SK-N-SH (cell line): ENCODE measurements around the gene ZDHHC11. TPM values are rescaled to one million over a fixed set of nuclear protein-coding genes. Genes with fewer than 3 reads are reported as not detected.
"Not testable (repeated sequence)": the region's sequence is repeated elsewhere in the genome, so short reads cannot be mapped to it uniquely, and the experiment has no call there.

Source experiments
- CTCF ChIA-PET: fragments of 300-600, 350-600 bp; formaldehyde crosslinking; extraction: SDS; loops from one replicate; lab custom pipeline; 2021; lab: Yijun Ruan, JAX
- POLR2A ChIA-PET: fragments of 350-600 bp; sonication (Branson Sonifier 250); formaldehyde crosslinking; extraction: SDS; loops from one replicate; lab custom pipeline; 2020; ENCODE audit warnings: antibody characterized with exemption, inconsistent platforms; lab: Yijun Ruan, JAX
- DNase-seq: peaks from one replicate; pipeline ENCODE4 v3.0.0; 2012
- H2AFZ ChIP-seq: fragments of 200-600 bp; sonication (generic); 2 replicates; pipeline ENCODE4 v1.8.1; 2016; ENCODE audit warnings: antibody characterized with exemption, mild to moderate bottlenecking, low read depth
- H3F3A ChIP-seq: fragments of 200-600 bp; sonication (generic); replicated peaks from 2 replicates; pipeline ENCODE3; 2016; ENCODE audit warnings: antibody characterized with exemption, mild to moderate bottlenecking; ENCODE audit not compliant: insufficient read depth
- H3K27ac ChIP-seq, 2 experiments: fragments of 200-500 bp in 1 of 2; fragments of 200-600 bp in 1 of 2; sonication (Bioruptor generic) in 1 of 2; sonication (generic), shearing (Covaris generic) in 1 of 2; 2 replicates each; pipeline versions ENCODE4 v1.5.1 to v1.6.1; 2014 to 2016; ENCODE audit warnings: low read depth in 2 of 2, inconsistent platforms in 1 of 2, low read length in 1 of 2, mild to moderate bottlenecking in 1 of 2, mixed read lengths in 1 of 2
- H3K27me3 ChIP-seq: fragments of 200-600 bp; sonication (generic), shearing (Covaris generic); 2 replicates; pipeline ENCODE4 v1.6.1; 2016; ENCODE audit warnings: mixed run types; ENCODE audit not compliant: insufficient read depth
- H3K36me3 ChIP-seq, 2 experiments: fragments of 200-500 bp in 1 of 2; fragments of 200-600 bp in 1 of 2; sonication (Bioruptor generic) in 1 of 2; sonication (generic) in 1 of 2; replicated peaks in 1 of 2; 2 replicates each; pipeline versions ENCODE3 to v1.5.1; 2014 to 2016; ENCODE audit warnings: low read length in 1 of 2, mild to moderate bottlenecking in 1 of 2; ENCODE audit not compliant: insufficient read depth in 2 of 2, control insufficient read depth in 1 of 2
- H3K4me1 ChIP-seq, 2 experiments: fragments of 200-500 bp in 1 of 2; fragments of 200-600 bp in 1 of 2; sonication (Bioruptor generic) in 1 of 2; sonication (generic), shearing (Covaris generic) in 1 of 2; 2 replicates each; pipeline versions ENCODE4 v1.5.1 to v1.6.1; 2014 to 2016; ENCODE audit warnings: low read depth in 1 of 2, low read length in 1 of 2, mixed run types in 1 of 2; ENCODE audit not compliant: insufficient read depth in 2 of 2, control insufficient read depth in 1 of 2
- H3K4me2 ChIP-seq: fragments of 200-600 bp; sonication (generic), shearing (Covaris generic); 2 replicates; pipeline ENCODE4 v1.6.1; 2017; ENCODE audit warnings: mixed run types
- H3K4me3 ChIP-seq, 2 experiments: fragments of 200-500 bp in 1 of 2; fragments of 200-600 bp in 1 of 2; sonication (Bioruptor generic) in 1 of 2; sonication (generic), shearing (Covaris generic) in 1 of 2; 2 replicates each; pipeline versions ENCODE4 v1.5.1 to v1.8.1; 2014 to 2016; ENCODE audit warnings: low read depth in 2 of 2, inconsistent platforms in 1 of 2, low read length in 1 of 2, mild to moderate bottlenecking in 1 of 2, mixed read lengths in 1 of 2, moderate library complexity in 1 of 2
- H3K79me2 ChIP-seq: fragments of 200-600 bp; sonication (generic); 2 replicates; pipeline ENCODE4 v1.8.1; 2017; ENCODE audit warnings: mild to moderate bottlenecking; ENCODE audit not compliant: insufficient read depth
- H3K9ac ChIP-seq: fragments of 200-600 bp; sonication (generic); 2 replicates; pipeline ENCODE4 v1.6.1; 2017; ENCODE audit warnings: mixed run types
- H3K9me2 ChIP-seq: fragments of 200-600 bp; sonication (generic); 2 replicates; pipeline ENCODE4 v1.6.1; 2017; ENCODE audit warnings: mixed run types
- H3K9me3 ChIP-seq: fragments of 200-600 bp; sonication (generic); 2 replicates; pipeline ENCODE4 v1.6.1; 2017; ENCODE audit warnings: mixed run types, mild to moderate bottlenecking, moderate library complexity
- H4K20me1 ChIP-seq: fragments of 200-600 bp; sonication (generic); 2 replicates; pipeline ENCODE4 v1.6.1; 2017; ENCODE audit warnings: mild to moderate bottlenecking, mixed run types; ENCODE audit not compliant: insufficient read depth
- CHD2 ChIP-seq: fragments of 150-350 bp; IDR thresholded peaks from 2 replicates; pipeline ENCODE4 v1.6.1; 2018; ENCODE audit warnings: low read length; ENCODE audit not compliant: partially characterized antibody
- ELF1 ChIP-seq: IDR thresholded peaks from 2 replicates; pipeline ENCODE4 v1.4.0; 2012
- EZH2phosphoT487 ChIP-seq: fragments of 200-600 bp; sonication (generic); IDR thresholded peaks from 2 replicates; pipeline ENCODE4 v1.6.1; 2017; ENCODE audit warnings: low read depth, mixed run types, mild to moderate bottlenecking, antibody characterized with exemption, moderate library complexity, borderline replicate concordance
- FOXJ3 ChIP-seq: sonication (generic); formaldehyde crosslinking; IDR thresholded peaks from 2 replicates; pipeline ENCODE4 v1.5.1; 2020; ENCODE audit warnings: mild to moderate bottlenecking, missing genetic modification reagents
- MEF2A ChIP-seq: IDR thresholded peaks from 2 replicates; pipeline ENCODE4 v1.4.0; 2012; ENCODE audit warnings: low read depth, borderline replicate concordance
- TAF1 ChIP-seq: IDR thresholded peaks from 2 replicates; pipeline ENCODE4 v1.6.1; 2012; ENCODE audit warnings: low read depth, mild to moderate bottlenecking, low read length, moderate library complexity, borderline replicate concordance
- TCF12 ChIP-seq: IDR thresholded peaks from 2 replicates; pipeline ENCODE4 v1.4.0; 2012
- TEAD4 ChIP-seq: IDR thresholded peaks from 2 replicates; pipeline ENCODE4 v1.4.0; 2012; ENCODE audit warnings: mild to moderate bottlenecking, borderline replicate concordance; ENCODE audit not compliant: insufficient read depth
- WGBS: methylation state at CpG from one replicate; pipeline ENCODE4 v1.1.6; 2017; ENCODE audit warnings: low lambda C conversion rate; 5-methylcytosine and 5-hydroxymethylcytosine counted together
- polyA plus RNA-seq, 3 experiments: library from polyadenylated mRNA; depleted of rRNA; stranded (reverse); fragments of >200 nt; gene quantifications; 2 replicates each; pipeline ENCODE4 v1.2.3, GENCODE V29; 2012
- TF ChIP-seq, protein P1 (sequence below): IDR thresholded peaks from 2 replicates; pipeline ENCODE4 v1.4.0; 2012; ENCODE audit warnings: low read depth, borderline replicate concordance
- TF ChIP-seq, protein P2 (sequence below): IDR thresholded peaks from 2 replicates; pipeline ENCODE4 v1.4.0; 2012; ENCODE audit warnings: low read depth
- TF ChIP-seq, protein P3 (sequence below): fragments of 150-350 bp; IDR thresholded peaks from 2 replicates; pipeline ENCODE4 v1.6.1; 2017; ENCODE audit warnings: antibody characterized with exemption, low read length, low read depth, borderline replicate concordance

The ZDHHC11 gene
- polyA plus RNA-seq, 1 of the 3 experiments (the other 2 are of a cell fraction): 0.76 TPM

DNA sequence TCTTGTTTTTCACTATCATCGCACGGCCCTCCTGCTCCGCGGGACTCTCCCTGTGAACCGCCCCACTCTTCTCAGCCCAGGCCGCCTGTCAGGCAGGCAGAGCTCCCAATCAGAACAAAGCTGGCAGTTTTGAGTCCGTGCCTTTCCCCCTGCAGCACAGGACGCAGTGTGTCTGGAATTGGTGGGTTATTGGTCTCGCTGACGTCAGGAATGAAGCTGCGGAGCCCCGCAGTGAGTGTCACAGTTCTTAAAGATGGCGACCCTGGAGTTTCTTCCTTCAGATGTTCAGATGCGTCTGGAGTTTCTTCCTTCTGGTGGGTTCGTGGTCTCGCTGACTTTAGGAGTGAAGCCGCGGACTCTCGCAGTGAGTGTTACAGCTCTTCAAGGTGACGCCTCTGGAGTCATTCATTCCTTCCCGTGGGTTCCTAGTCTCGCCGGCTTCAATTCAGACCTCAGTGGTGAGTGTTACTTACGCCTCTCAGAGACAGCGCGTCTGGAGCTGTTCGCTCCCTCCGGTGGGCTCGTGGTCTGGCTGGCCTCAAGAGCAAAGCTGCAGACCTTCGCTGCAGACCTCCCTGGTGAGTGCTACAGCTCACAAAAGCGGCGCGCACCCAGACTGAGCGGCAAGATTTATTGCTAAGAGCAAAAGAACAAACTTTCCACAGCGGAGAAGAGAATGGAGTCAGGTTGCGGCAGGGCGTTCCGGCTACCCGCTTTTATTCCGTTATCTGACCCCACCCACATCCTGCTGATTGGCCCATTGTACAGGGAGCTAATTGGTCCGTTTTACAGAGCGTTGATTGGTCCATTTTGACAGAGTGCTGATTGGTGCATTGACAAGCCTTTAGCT is 73.7 kb downstream of the ZDHHC11 start:
- H3K4me1 ChIP-seq: no peaks in the 10 kb centered on the region
- H3K27me3 ChIP-seq: no peaks in the 10 kb centered on the region
- ChIA-PET CTCF (interaction anchor here (0.8 to 1.3 kb wide), 2 partner anchors 104 to 106 kb away, joined by 3 read pairs; no protein-coding TSS in a partner anchor), POLR2A (no interaction called here)
- no peaks in the 10 kb centered on the region for H3K9me3 ChIP-seq
- H3K36me3 ChIP-seq: no peaks in the 10 kb centered on the region
- H3K79me2 ChIP-seq: no peaks in the 10 kb centered on the region
- 79% methylated on average over 42 of the region's 42 CpGs for WGBS
- no peaks in the 10 kb centered on the region for H3F3A ChIP-seq
- DNase-seq: peak; percentile 20
- no peak overlapping the region for H3K4me3 ChIP-seq
- H4K20me1 ChIP-seq: no peaks in the 10 kb centered on the region
- TF ChIP-seq, protein P1, sequence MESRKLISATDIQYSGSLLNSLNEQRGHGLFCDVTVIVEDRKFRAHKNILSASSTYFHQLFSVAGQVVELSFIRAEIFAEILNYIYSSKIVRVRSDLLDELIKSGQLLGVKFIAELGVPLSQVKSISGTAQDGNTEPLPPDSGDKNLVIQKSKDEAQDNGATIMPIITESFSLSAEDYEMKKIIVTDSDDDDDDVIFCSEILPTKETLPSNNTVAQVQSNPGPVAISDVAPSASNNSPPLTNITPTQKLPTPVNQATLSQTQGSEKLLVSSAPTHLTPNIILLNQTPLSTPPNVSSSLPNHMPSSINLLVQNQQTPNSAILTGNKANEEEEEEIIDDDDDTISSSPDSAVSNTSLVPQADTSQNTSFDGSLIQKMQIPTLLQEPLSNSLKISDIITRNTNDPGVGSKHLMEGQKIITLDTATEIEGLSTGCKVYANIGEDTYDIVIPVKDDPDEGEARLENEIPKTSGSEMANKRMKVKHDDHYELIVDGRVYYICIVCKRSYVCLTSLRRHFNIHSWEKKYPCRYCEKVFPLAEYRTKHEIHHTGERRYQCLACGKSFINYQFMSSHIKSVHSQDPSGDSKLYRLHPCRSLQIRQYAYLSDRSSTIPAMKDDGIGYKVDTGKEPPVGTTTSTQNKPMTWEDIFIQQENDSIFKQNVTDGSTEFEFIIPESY: no peak
- TF ChIP-seq FOXJ3 (no peak), TAF1 (no peak), TCF12 (no peak), EZH2phosphoT487 (no peak), TEAD4 (no peak), CHD2 (no peak), ELF1 (no peak)
- TF ChIP-seq, protein P2, sequence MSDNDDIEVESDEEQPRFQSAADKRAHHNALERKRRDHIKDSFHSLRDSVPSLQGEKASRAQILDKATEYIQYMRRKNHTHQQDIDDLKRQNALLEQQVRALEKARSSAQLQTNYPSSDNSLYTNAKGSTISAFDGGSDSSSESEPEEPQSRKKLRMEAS: no peak
- no peaks in the 10 kb centered on the region for H3K9me2 ChIP-seq
- no peak overlapping the region for H3K27ac ChIP-seq
- no peak overlapping the region for H3K9ac ChIP-seq
- H2AFZ ChIP-seq: no peak overlapping the region
- no peak overlapping the region for H3K4me2 ChIP-seq

DNA sequence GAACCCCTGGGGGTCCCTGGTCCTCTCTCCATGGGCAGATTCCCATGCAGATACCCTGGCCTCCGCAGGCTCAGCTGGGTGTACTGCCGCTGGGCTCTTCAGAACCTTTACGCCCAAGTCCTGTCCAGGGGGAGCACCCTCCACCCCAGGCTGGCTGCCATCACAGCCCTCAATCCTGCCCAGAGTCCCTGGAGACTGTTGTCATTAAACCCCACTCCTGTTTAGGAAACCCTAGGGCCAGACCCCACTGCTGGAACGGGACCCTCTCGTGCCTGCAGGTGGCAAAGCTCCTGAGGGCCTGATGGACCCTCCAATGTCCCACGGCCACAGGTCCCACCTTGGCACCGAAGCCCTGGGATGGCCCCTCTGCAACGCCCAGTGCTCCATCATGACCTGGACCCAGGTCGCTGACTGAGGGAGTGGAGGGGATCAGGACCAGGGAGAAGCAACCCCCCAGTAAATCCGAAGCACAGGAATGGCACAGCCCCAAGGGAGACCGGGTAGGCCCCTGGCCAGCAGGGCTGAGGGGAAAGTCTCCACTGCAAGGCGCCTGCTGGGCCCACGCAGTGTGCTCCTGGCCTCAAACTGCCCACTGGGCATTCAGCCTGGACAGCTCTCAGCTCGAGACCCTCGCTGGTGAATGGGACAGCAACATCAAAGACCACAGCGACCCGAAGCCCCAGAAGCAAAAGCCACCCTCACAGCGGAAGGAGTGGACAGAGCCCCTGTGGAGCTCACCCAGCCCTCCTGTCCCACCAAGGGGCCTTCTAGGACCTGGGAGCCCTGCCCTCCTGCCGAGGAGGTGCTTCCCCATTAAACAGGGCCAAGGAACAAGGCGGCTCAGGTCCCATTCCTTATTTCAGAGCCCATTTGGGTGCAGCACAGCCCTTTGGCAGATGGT is 74.6 kb downstream of the ZDHHC11 start:
- H3K36me3 ChIP-seq: no peaks in the 10 kb centered on the region
- TF ChIP-seq, protein P2: no peak
- TF ChIP-seq, protein P1: no peak
- TF ChIP-seq, protein P3, sequence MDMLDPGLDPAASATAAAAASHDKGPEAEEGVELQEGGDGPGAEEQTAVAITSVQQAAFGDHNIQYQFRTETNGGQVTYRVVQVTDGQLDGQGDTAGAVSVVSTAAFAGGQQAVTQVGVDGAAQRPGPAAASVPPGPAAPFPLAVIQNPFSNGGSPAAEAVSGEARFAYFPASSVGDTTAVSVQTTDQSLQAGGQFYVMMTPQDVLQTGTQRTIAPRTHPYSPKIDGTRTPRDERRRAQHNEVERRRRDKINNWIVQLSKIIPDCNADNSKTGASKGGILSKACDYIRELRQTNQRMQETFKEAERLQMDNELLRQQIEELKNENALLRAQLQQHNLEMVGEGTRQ: no peak
- TF ChIP-seq TCF12: no peak
- no peak for TF ChIP-seq EZH2phosphoT487
- TF ChIP-seq TEAD4: no peak
- no peak for TF ChIP-seq MEF2A
- H3K4me1 ChIP-seq: no peaks in the 10 kb centered on the region
- H3K9me3 ChIP-seq: no peaks in the 10 kb centered on the region
- no peaks in the 10 kb centered on the region for H3K9me2 ChIP-seq
- POLR2A ChIA-PET: no interaction called here
- H3K79me2 ChIP-seq: no peaks in the 10 kb centered on the region
- no peaks in the 10 kb centered on the region for H3F3A ChIP-seq
- H3K4me3 ChIP-seq: no peak overlapping the region
- no peak overlapping the region for H3K27ac ChIP-seq
- no peak overlapping the region for H3K9ac ChIP-seq
- H2AFZ ChIP-seq: no peak overlapping the region
- no peaks in the 10 kb centered on the region for H3K27me3 ChIP-seq
- 40% methylated on average over 16 of the region's 20 CpGs for WGBS
- H4K20me1 ChIP-seq: no peaks in the 10 kb centered on the region
- H3K4me2 ChIP-seq: no peak overlapping the region
- peak; percentile 38 for DNase-seq
- CTCF ChIA-PET: interaction anchor here (0.8 to 1.3 kb wide), 2 partner anchors 104 to 105 kb away, joined by 3 read pairs; no protein-coding TSS in a partner anchor

DNA sequence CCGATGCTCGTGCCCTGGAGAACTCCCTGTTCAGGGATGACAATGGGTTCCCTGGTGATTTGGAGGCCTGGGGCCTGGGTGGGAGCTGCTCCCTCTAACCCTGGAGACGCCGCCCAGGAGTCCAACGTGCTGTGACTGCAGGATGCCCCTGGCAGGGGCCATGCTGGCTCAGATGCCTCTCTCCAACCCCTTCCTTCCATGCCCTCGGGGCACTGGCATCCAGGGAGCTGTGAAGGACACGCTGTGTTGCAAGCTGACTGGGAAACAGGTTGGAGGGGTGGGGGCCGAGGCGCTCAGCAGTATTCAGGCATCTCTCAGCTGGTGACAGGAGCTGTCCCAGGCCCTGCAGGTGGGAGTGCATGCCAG is 75.2 kb downstream of the ZDHHC11 start:
- not testable (repeated sequence) for DNase-seq, H3F3A ChIP-seq
- WGBS: 53% methylated on average over 8 of the region's 9 CpGs

More for the DNA sequence above, 75.2 kb downstream of the ZDHHC11 start:
- H3K9me3 ChIP-seq, H2AFZ ChIP-seq, H3K4me2 ChIP-seq, H3K9ac ChIP-seq, H4K20me1 ChIP-seq, POLR2A ChIA-PET, H3K36me3 ChIP-seq, H3K4me1 ChIP-seq, H3K27ac ChIP-seq, H3K79me2 ChIP-seq, H3K27me3 ChIP-seq, H3K4me3 ChIP-seq, H3K9me2 ChIP-seq: not testable (repeated sequence)
- CTCF ChIA-PET: interaction anchor here (1.3 kb wide), 1 partner anchor 104 kb away, joined by 3 read pairs; no protein-coding TSS in a partner anchor
